GM18520 (cell line): ENCODE data around the gene SEC23IP.

Experiments used
- ATAC-seq: cut with Tn5 transposase; IDR thresholded peaks from one replicate; pipeline ENCODE4 v1.9.1; 2021; ENCODE audit not compliant: unreplicated experiment

The SEC23IP gene

DNA sequence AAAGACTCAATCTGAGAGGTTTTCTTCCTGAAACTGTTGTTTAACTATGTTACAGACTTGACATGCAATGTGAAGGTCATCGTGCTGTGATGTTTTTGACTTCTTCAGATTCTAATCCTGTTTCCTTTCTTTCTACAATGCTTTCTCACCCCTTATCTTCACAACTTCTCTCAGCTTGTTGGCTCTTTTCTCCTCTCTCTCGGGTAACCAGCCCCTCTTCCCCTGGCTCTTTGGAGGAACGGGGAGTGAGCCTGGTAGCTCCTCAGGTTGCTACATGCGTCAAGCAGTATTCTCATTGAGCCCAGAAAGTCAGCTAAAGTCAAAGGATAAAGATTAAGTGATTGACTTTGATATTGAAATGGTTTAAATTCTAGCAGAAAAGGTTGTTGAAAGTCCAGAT, 40.1 kb downstream of the SEC23IP start:
- no peak for ATAC-seq

DNA sequence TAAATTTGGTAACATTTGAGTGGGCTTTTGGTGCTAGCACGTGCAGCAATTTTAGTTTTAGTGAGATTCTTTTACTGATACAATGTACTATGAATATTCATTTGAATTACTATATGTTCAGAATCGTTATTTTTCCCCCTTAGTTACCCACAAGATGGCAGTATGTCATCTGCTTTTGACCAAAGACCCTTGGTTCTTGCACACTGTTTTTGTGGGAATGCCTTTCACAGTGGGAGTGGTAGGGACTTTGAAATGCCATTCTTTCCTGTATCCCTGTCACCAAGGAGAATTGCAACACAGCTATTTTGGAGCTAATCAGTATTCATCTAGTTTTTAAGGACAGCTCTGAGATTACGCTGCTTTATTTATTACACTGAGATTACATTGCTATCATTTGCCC, 40.6 kb downstream of the SEC23IP start:
- no peak for ATAC-seq

DNA sequence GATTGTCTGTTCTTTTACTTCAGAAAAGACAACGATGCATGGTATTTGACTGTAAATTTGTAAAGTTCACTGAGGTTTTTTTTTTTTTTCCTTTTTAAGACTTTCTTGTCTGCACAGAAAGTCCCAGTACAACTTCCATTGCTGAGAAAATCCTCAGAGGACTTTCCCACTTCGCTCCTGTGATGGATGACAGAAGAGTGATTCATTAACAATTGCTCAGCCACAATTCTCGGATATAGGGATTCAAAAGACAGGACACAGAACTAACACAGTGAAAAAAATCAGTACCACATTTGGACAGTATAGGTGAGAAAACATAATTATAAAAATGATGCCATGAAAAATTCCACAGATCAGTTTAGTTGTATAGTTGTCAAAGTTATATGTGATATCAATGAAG, 48.0 kb downstream of the SEC23IP start:
- ATAC-seq, result no peak

DNA sequence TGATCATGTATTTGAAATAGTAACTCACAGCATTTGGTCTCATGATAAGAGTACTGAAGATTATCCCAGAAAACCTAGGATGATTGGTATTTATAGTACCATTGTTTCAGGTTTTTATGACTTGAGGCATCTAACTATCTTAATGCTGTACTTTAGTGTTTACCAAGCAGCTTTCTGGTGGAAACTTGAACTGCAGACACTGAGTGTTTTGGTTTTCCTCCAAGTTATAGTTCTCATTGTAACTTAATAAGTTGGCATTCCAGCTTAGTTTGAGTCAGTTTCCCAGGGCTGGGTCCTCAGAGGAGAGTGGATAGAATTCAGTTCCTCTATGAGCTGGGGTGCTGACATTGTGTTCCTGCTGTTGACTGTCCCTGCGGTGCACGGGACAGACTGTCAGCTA, 50.4 kb downstream of the SEC23IP start:
- no peak for ATAC-seq

DNA sequence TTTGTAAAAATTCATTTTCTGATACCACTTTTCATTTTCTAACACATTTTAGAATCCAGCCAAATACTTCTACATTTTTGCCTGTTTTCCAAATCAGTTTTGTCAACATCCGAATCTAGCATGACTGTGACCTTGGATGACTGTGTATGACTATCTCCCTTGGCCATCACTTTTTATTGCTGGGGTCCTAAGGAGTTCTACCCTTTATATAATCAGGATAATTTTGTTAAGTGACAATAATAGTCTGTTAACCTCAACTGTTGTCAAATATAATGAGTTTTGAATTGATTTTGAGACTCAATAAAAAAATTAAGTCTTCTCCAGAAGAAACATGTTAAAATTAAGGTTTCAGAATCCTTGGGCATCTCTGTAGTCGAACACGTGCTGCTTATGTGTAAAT, 53.3 kb downstream of the SEC23IP start:
- ATAC-seq, result no peak

DNA sequence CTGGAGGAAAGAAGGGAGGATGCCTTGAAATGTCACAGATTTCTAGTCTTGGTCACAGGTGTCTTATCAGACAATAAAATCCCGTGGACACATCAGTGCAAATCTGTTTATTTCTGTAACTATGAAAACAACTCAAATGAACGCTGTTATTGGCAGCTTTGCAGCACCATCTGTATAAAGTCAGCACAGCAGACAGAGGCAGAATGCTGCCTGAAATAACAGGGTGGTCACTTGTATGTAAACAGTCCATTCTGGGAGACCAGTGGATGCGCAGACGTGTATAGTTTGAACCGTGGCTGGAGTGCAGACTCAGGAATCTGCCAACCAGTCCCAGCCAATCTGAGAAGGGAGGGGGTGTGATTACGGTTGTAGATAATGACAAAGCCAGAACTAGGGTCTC, 54.8 kb downstream of the SEC23IP start:
- ATAC-seq, result no peak

DNA sequence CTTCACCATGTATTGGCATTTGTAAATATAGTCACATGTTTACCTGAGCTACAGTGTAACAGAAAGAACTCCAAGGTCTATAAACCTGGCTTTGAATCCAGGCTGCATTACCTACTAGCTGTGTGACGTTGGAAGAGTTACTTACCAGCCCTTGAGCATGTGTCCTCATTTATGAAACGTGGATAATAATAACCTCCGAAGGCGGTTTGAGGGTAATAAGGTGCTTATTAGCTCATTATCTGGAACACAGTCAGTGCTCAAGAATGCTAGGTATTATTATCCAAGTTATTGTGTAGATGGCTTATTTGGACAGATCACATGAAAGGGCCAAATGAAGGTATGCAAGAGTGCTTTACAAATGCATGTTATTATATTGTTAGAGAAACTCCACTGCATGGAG, 64.9 kb downstream of the SEC23IP start:
- no peak for ATAC-seq

DNA sequence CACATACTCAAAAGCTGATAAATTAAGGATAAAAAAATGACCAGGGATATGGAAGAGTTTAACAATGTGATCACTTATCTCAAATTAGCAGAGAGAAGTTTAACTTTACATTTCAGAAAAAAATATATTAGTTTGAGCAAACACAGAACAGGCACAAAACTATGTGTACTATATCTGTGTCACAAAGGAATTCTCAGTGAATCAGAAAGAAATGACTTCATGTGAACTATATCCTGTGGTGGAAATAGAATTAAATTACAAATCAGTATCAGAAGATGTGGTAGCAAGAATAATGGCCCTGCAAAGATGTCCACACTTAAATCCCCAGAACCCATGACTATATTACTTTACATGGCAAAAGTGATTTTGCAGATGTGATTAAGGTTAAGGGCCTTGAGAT, 70.3 kb downstream of the SEC23IP start:
- ATAC-seq, result no peak

DNA sequence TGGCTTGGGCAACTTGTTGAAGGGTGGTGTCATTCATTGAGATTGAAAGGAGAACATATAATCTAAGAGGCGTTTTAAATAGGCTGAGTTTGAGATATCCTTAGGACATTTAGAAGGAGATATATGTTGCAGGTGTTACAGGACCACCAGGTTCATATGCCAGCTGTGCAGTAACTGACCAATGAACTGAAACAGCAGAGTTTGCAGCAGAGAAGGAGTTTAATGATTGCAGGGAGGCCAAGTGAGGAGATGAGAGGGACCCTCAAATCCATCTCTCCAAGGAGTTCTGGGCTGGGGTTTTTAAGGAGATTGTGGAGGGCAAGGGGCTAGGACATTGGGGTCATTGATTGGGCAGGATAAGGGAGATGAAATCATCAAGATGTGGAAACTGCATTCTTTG, 74.5 kb downstream of the SEC23IP start:
- ATAC-seq, result no peak

DNA sequence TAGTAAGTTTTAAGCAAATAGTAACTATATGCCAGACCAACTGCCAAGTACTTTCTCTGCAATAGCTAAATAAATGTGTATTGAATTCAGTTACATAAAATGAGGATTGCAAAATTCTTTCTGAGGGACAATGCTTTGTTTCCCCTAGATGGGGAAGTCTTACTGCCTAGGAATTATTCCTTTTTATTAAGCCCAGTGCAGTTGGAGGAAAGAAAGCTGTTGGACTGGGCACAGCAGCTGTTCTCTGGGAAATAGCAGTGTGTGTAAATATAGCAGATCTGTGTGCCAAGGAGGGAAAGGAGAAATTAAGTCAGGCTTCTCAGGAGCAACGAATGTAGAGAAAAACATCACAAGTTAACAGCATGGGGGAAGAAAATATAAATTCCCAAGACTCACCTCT, 77.1 kb downstream of the SEC23IP start:
- ATAC-seq, result no peak

DNA sequence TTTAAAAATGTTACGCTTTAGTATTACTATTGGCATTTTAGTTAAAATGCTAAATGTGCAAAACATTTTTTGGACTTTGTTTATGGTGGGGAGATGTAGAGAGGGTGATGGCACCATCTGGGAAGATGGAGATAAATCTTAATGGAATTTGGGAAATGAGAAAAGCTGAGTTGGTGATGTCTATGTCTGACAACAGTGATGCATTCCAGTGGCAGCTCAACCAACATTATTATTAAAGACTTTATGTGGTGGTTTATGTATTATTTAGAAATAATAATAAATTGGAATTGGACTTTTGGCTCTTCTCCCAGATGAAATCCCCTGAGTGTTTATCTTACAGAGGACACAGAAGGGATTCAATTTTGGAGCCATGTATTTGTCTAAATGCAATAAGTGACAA, 77.6 kb downstream of the SEC23IP start:
- no peak for ATAC-seq

DNA sequence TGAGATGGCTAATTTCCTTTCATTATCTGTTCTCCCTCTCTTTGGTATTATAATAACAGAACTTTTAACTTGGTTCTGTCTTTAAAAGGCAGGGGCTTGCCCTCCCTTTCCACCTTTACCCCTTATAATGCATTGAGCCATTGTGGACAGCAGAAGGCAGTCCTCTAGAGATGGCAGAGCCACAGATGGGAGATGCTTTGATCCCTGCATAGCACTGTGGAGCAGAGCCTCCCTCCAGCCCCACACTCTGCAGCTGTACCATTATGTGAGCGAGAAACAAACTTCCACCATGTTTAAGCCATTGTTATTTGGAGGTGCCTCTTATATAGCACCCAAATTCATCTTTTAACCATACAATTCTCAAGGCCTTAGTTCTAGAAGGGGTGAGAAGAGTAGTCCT, 78.4 kb downstream of the SEC23IP start:
- ATAC-seq, result no peak

DNA sequence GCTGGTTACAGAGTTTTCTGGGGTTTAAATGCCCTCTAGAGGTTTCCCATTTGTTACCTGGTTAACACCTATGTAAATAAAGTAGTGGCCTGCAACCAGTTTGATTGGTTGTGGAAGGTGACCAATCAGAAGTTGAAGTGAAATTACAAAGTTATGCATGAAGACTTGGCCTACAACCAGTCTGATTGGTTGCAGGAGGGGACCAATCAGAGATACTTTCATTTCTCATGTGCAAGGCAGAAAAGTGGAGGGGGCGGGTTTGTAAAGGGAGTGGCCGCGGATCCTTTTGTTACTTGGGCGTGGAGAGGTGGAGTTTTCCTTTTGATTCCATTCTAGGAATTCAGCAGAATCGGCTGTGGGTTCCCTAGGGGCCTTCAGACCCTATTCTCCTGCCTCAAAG, 80.8 kb downstream of the SEC23IP start:
- no peak for ATAC-seq

DNA sequence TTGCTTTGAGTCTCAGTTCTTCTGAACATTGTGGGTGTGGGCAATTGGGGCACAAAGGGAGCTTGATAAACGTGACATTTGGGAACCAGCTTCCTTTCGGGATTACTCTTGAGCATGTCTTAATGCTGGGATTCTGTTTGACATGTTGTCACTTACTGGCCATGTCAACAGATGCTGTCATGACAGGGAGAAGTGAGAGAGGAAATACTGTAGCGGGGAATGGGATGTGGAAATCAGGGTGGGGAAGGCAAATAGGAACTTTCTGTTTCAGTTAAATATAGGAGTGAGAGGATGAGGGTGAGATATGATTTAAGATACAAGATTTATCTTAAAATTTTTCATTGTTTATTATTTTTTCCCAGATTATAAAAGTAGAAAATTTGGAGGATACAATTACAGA, 83.9 kb downstream of the SEC23IP start:
- ATAC-seq, result no peak

DNA sequence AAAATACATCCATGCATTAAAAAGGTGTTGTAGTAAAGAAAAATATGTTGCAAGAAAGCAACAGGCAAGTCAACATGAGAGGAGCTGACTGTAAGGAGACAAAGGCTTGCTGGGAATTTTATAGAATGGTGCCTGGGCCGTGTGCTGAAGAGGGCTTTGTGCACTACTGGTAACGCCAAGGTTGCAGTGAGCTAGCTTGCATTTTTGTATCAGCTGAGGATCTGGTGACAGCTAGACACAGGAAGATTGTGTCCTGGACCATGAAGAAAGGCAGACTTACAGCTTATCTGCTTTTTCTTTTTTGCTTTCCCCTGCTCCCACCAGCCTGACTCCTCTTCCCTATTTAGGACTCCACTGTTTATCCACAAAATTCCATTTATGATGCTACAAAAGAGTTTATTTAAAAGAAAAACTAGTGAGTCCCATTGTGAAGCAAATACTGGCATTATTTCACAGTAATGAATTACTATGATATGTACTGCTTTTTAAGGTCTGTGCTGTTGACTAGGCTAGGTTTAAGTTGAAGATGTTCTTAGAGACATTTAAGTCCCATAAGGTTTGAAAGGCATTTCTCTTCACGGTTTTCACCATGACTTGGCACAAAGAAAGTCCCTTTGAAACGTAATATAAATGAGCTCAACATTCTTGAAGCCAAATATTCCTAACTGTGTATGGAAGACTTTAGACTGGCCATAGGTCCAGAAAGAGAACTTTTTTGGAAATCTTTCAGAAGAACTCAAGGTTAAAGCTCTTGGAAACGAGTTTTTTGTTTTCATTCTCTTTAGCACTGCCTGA, 88.6 kb downstream of the SEC23IP start:
- ATAC-seq, result no peak

DNA sequence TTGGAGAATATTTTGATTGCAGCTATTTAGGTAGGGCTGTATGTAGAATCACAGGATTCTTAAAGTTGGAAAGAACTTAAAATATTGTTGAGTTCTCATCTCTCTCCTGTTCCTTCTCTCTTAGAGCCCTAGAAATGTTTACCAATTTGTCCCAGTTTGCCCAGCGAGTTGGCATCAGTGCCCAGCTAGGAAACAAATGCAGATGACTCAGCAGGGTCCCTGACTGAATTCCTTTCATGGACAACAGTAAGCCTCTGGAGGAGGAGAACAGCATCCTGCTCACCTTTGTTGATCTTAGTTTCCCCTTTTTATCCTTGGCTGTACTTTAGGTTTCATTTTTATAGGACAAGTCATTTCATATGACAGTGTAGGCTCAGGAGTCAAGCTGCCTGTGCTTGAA, 89.3 kb downstream of the SEC23IP start:
- ATAC-seq, result no peak

DNA sequence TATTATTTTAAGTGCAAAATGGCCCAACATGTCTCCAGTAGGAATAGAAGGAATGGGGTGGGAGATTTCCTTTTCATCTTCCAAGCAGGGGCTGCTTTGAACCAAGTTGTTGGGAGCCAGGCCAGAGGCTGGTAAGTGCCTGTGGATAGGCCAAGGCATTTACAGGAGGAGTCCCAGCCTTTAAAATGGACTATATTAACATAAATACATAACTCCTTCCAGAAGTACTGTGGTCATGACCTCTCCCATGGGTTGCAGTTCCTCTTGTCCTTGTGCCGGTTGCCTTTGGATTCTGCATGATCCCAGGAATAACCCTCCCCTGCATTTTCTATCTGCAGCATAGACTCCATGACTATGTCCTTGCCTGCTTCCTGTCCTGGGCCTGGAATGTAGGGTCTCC, 95.8 kb downstream of the SEC23IP start:
- no peak for ATAC-seq

DNA sequence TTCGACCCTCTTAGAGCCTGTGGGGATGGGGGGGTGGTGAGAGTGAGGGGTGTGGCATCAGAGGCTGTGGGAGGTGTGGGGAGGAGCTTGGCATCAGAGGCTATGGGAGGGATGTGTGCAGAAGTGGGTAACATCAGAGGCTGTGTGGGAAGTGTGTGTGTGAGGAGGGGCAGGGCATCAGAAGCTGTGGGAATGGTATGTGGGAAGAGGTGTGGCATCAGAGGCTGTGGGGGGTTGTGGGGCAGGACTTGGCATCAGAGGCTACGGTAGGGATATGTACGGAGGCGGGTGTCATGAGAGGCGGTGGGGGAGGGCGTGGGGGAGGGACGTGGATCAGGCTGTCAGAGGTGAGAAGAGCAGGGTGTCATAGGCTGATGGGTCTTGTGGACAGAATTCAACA, 97.4 kb downstream of the SEC23IP start:
- ATAC-seq, result no peak

DNA sequence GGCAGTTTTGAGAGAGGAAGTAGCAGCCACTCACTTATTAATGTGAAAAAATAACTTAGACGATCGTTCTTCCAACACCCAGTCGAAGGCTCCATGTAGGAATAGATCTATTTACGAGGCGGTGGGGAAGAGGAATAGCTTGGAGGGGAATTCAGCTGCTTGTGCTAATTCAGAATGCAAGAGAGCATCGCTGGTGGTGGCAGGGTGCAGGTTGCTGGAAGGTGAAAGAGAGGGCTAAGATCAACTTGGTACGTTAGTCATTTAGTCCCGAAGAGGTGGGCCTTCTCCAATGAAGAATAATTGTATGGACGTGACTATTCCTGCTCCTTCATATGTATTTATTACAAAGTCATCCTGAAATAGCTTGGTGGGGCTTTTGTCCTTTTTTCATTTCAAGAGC, 98.5 kb downstream of the SEC23IP start:
- no peak for ATAC-seq

DNA sequence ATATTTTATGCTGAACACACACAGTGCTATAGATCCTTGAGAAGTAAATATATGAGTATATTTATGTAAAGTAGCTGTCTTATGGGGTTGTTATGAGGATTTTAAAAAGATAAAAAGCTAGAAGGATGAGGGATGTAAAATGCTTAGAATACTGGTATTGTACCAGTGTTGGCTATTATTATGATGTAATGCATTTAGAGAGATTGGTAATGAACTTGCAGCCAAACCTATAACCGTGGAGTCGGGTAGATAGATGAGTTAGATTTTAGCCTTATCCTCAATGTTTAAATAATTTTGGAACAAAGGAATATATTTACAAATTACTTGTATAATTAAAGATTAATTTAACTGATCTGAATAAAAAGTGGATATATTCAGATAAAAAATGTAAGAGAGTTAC, 99.3 kb downstream of the SEC23IP start:
- ATAC-seq, result no peak
